ENCODE data around the gene TMEM220.

DNA sequence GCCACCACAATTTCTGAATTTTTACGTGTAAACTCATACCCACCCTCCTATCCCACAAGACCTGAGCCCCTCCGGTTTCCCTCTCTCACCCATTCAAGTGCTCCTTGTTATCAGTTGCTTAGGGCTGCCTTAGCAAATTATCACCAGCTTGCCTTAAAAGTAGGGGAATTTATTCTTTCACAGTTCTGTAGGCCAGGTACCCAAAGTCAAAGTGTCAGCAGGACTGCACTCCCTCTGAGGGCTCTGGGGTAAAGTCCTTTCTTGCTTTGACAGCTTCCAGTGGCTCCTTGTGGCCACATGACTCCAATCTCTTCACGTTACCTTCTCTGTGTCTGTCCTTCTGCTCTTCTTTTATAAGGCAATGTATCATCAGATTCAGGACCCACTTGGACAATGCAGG is 7.9 kb upstream of the TMEM220 start:
- TF ChIP-seq, protein P1, sequence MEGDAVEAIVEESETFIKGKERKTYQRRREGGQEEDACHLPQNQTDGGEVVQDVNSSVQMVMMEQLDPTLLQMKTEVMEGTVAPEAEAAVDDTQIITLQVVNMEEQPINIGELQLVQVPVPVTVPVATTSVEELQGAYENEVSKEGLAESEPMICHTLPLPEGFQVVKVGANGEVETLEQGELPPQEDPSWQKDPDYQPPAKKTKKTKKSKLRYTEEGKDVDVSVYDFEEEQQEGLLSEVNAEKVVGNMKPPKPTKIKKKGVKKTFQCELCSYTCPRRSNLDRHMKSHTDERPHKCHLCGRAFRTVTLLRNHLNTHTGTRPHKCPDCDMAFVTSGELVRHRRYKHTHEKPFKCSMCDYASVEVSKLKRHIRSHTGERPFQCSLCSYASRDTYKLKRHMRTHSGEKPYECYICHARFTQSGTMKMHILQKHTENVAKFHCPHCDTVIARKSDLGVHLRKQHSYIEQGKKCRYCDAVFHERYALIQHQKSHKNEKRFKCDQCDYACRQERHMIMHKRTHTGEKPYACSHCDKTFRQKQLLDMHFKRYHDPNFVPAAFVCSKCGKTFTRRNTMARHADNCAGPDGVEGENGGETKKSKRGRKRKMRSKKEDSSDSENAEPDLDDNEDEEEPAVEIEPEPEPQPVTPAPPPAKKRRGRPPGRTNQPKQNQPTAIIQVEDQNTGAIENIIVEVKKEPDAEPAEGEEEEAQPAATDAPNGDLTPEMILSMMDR (IDR thresholded peaks at IDR 0.05; ENCODE audit: insufficient read depth, low read length), result no peak
- no peak for TF ChIP-seq POLR2AphosphoS5 (IDR thresholded peaks at IDR 0.05; ENCODE audit: low read depth)
- TF ChIP-seq REST (IDR thresholded peaks at IDR 0.05; ENCODE audit: insufficient replicate concordance, low read depth), result no peak

Measured in HL-60 (cell line).